Measurements from ENCODE around the gene MYO5A.

The MYO5A gene

GRCh38 chr15:52406601-52407000 lies 122.1 kb downstream of the MYO5A start:
- DNase-seq (ENCODE audit: low read depth), result no peak
- H3K4me3 ChIP-seq (ENCODE audit: low read depth, low read length), result no peak overlapping the region
- TF ChIP-seq, protein P1, sequence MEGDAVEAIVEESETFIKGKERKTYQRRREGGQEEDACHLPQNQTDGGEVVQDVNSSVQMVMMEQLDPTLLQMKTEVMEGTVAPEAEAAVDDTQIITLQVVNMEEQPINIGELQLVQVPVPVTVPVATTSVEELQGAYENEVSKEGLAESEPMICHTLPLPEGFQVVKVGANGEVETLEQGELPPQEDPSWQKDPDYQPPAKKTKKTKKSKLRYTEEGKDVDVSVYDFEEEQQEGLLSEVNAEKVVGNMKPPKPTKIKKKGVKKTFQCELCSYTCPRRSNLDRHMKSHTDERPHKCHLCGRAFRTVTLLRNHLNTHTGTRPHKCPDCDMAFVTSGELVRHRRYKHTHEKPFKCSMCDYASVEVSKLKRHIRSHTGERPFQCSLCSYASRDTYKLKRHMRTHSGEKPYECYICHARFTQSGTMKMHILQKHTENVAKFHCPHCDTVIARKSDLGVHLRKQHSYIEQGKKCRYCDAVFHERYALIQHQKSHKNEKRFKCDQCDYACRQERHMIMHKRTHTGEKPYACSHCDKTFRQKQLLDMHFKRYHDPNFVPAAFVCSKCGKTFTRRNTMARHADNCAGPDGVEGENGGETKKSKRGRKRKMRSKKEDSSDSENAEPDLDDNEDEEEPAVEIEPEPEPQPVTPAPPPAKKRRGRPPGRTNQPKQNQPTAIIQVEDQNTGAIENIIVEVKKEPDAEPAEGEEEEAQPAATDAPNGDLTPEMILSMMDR (IDR thresholded peaks at IDR 0.05; ENCODE audit: insufficient read depth, low read depth, low read length, missing control alignments), result no peak

DNA sequence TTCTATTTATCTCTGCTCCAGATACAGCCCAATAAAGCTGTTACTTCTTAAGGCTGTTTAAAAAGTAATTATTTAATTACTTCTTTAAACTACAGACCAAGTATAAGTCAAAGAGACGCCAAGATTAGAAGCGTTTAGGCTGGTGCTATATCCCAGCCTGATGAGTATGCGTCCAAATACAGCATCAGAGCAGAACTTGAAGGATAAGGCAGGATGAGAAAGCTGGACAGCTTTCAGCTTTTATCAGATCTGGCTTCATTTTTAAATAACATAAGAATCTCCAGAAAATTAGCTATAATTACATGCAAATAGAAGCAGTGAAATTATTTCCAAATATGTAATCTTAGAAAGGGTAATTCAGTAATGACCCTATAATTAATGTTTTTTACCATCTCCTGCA lies 122.8 kb downstream of the MYO5A start:
- TF ChIP-seq, protein P1 (IDR thresholded peaks at IDR 0.05; ENCODE audit: insufficient read depth, low read depth, low read length, missing control alignments), result no peak
- H3K4me3 ChIP-seq (ENCODE audit: low read depth, low read length), result no peak overlapping the region
- DNase-seq (ENCODE audit: low read depth), result no peak

DNA sequence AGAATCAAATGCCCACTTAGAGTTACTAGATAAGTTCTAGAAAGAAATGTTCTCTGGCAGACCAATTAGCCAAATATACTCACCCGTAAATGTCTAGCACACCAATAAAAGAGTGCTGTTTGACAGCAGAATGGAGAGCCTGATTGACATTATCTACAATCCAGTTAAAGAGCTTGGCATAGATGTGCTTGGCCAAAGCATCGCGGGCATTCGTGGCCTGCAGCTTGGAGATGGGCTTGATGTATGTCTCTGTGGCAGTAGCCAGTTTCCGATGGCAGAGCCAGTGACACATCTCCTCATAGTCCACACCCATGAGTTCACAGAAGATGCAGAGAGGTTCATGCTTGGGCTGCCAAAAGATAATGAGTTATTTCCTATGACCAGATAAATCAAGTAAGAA lies 131.6 kb downstream of the MYO5A start:
- no peak overlapping the region for H3K4me3 ChIP-seq (ENCODE audit: low read depth, low read length)
- TF ChIP-seq, protein P1 (IDR thresholded peaks at IDR 0.05; ENCODE audit: insufficient read depth, low read depth, low read length, missing control alignments), result no peak
- no peak for DNase-seq (ENCODE audit: low read depth)

- TF ChIP-seq, protein P1 (IDR thresholded peaks at IDR 0.05; ENCODE audit: insufficient read depth, low read depth, low read length, missing control alignments), result no peak
- peak; percentile 12 for DNase-seq (ENCODE audit: low read depth)
- no peak overlapping the region for H3K4me3 ChIP-seq (ENCODE audit: low read depth, low read length)
Measured at GRCh38 chr15:52394118-52394517, 134.6 kb downstream of the MYO5A start.

DNA sequence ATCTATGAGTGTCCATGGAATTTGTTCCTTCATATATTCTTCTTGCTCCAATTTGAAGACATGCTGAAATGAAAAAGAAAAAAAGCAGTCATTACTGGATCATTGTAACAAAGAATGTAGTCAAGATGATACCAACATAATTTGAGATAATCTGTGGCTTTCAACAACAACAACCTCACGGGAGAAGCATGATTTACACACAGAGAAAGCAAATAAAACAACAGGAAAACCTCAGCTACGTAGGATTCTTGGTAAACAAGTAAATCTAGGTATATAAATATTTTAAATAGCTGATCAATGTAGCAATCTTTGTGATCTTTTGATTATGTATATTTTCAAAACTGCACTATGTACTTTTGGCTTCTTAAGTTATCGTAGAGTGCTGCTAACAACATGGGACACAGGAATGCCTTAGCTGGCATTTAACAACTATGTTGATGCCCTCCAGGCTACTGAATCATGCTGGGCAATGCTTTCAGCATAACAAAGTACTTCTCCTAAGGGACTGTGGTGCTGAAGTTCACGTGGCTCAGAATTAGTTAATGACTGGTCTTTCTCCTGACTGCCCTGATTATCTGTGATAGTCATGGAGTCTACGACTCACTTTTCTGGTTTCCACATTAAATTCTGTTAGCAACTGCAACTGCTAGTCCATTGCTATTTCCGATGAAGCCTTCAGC lies 136.5 kb downstream of the MYO5A start:
- H3K4me3 ChIP-seq (ENCODE audit: low read depth, low read length), result no peak overlapping the region
- TF ChIP-seq, protein P1 (IDR thresholded peaks at IDR 0.05; ENCODE audit: insufficient read depth, low read depth, low read length, missing control alignments), result no peak
- DNase-seq (ENCODE audit: low read depth), result no peak

DNA sequence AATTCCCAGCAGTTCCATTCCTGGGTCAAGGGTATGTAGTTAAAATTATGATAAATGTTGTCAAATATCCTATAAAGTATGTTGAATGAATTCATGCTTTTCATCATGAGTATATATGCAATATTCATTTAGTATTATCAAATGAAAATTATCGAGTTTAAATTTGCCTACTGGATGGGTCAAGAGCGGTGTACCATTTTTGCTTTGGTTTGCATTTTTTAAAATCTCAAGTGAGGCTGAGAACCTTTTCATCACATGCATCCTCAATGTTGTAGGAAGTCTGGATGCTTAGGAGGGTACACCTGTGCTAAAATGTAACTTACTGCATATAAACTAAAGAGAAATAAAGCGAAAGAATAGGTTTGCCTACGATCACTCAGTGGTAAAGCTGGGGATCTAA lies 137.6 kb downstream of the MYO5A start:
- TF ChIP-seq, protein P1 (IDR thresholded peaks at IDR 0.05; ENCODE audit: insufficient read depth, low read depth, low read length, missing control alignments), result no peak
- DNase-seq (ENCODE audit: low read depth), result no peak
- no peak overlapping the region for H3K4me3 ChIP-seq (ENCODE audit: low read depth, low read length)

DNA sequence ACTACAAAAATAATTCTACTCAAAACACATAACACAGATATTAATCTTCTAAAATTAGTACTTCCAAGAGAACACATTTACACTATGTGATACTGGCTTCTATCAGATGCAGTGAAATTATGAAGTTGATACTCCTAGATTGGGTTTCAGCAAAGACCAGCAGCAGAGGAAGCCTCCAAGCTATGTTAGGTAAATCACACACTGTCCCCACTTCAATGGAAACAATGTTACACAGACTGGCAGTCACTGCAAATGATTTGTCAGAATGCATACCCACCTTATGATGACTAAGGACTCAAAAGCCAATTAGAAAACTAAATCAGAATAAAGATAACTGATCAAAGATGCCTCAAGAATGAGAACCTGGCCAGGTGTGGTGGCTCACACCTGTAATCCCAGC lies 143.0 kb downstream of the MYO5A start:
- DNase-seq (ENCODE audit: low read depth), result no peak
- no peak overlapping the region for H3K4me3 ChIP-seq (ENCODE audit: low read depth, low read length)
- TF ChIP-seq, protein P1 (IDR thresholded peaks at IDR 0.05; ENCODE audit: insufficient read depth, low read depth, low read length, missing control alignments), result no peak

All from GM12865 (cell line).